Central memory CD8-positive, alpha-beta T cell (primary cell): ENCODE measurements around the gene MPV17L2.
A peak's percentile ranks its signal among the peaks of the same experiment; 100 is the strongest.

Experiments used
- ATAC-seq: fragments of 150-1000 bp; cut with Tn5 transposase; replicated peaks from 2 replicates; pipeline ENCODE4 v1.10.0; 2022; ENCODE audit warnings: mild to moderate bottlenecking, moderate FRiP score, moderate number of reproducible peaks; ENCODE audit not compliant: poor library complexity, severe bottlenecking; ENCODE audit errors: extremely low read depth
- DNase-seq, 2 donors: peaks; one replicate each; pipeline ENCODE4 v3.0.0; 2021; ENCODE audit warnings: low spot score in 2 of 2
- H3K27ac Mint-ChIP-seq: one replicate; pipeline ENCODE4 v1.8.0; 2022; ENCODE audit warnings: low read depth, mild to moderate bottlenecking, moderate library complexity, mixed read lengths
- H3K27me3 Mint-ChIP-seq: one replicate; pipeline ENCODE4 v1.8.0; 2022; ENCODE audit warnings: mixed read lengths
- H3K36me3 Mint-ChIP-seq: one replicate; pipeline ENCODE4 v1.8.0; 2022; ENCODE audit warnings: mild to moderate bottlenecking, moderate library complexity, mixed read lengths; ENCODE audit not compliant: insufficient read depth
- H3K4me1 Mint-ChIP-seq: one replicate; pipeline ENCODE4 v1.8.0; 2022; ENCODE audit warnings: mixed read lengths
- H3K4me3 Mint-ChIP-seq: one replicate; pipeline ENCODE4 v1.8.0; 2022; ENCODE audit warnings: mild to moderate bottlenecking, moderate library complexity, mixed read lengths
- H3K9me3 Mint-ChIP-seq: one replicate; pipeline ENCODE4 v1.8.0; 2022; ENCODE audit warnings: mixed read lengths

Gene MPV17L2

GRCh38 chr19:18176367-18177310, 16.4 kb upstream of the MPV17L2 start:
- ATAC-seq: no peak
- Mint-ChIP-seq H3K36me3 (peaks cover 8% of the 10 kb centered on the region), H3K9me3 (no peaks in the 10 kb centered on the region), H3K4me1 (peaks cover 18% of the 10 kb centered on the region), H3K4me3 (no peak overlapping the region), H3K27me3 (no peaks in the 10 kb centered on the region), H3K27ac (no peak overlapping the region)
- DNase-seq: no peak

- Mint-ChIP-seq H3K27ac (no peak overlapping the region), H3K9me3 (no peaks in the 10 kb centered on the region), H3K36me3 (peaks cover 6% of the 10 kb centered on the region), H3K4me1 (no peaks in the 10 kb centered on the region), H3K4me3 (no peak overlapping the region), H3K27me3 (no peaks in the 10 kb centered on the region)
- DNase-seq: no peak
- no peak for ATAC-seq
These were observed 13.1 kb upstream of the MPV17L2 start for GRCh38 chr19:18179957-18180356.

GRCh38 chr19:18183529-18183928, 9.5 kb upstream of the MPV17L2 start:
- no peak overlapping the region for H3K27ac Mint-ChIP-seq
- no peak for ATAC-seq
- H3K4me3 Mint-ChIP-seq: no peak overlapping the region

GRCh38 chr19:18185538-18185937, 7.5 kb upstream of the MPV17L2 start:
- H3K36me3 Mint-ChIP-seq: no peaks in the 10 kb centered on the region
- no peak overlapping the region for H3K4me3 Mint-ChIP-seq
- ATAC-seq: no peak
- no peaks in the 10 kb centered on the region for H3K4me1 Mint-ChIP-seq
- peaks cover 9% of the 10 kb centered on the region for H3K27me3 Mint-ChIP-seq
- H3K27ac Mint-ChIP-seq: no peak overlapping the region
- no peaks in the 10 kb centered on the region for H3K9me3 Mint-ChIP-seq
- DNase-seq: no peak

More at GRCh38 chr19:18183529-18183928, 9.5 kb upstream of the MPV17L2 start:
- H3K27me3 Mint-ChIP-seq: peaks cover 9% of the 10 kb centered on the region
- DNase-seq: no peak
- no peaks in the 10 kb centered on the region for H3K9me3 Mint-ChIP-seq
- no peaks in the 10 kb centered on the region for H3K36me3 Mint-ChIP-seq
- H3K4me1 Mint-ChIP-seq: no peaks in the 10 kb centered on the region

GRCh38 chr19:18190278-18190677, 2.7 kb upstream of the MPV17L2 start:
- H3K4me1 Mint-ChIP-seq: peaks cover 22% of the 10 kb centered on the region
- no peak overlapping the region for H3K27ac Mint-ChIP-seq
- no peaks in the 10 kb centered on the region for H3K9me3 Mint-ChIP-seq
- ATAC-seq: no peak
- no peak for DNase-seq
- peaks cover 13% of the 10 kb centered on the region for H3K36me3 Mint-ChIP-seq
- peaks cover 7% of the 10 kb centered on the region for H3K27me3 Mint-ChIP-seq
- H3K4me3 Mint-ChIP-seq: no peak overlapping the region

GRCh38 chr19:18191640-18192062, 1.4 kb upstream of the MPV17L2 start:
- Mint-ChIP-seq H3K4me3 (peak overlapping the region; percentile 80), H3K4me1 (peaks cover 22% of the 10 kb centered on the region), H3K36me3 (peaks cover 17% of the 10 kb centered on the region), H3K9me3 (no peaks in the 10 kb centered on the region), H3K27ac (peak overlapping the region; percentile 91), H3K27me3 (no peaks in the 10 kb centered on the region)
- ATAC-seq (no peak), DNase-seq (no peak)

GRCh38 chr19:18193388-18194180, 566 bp downstream of the MPV17L2 start:
- peak overlapping the region; percentile 91 for H3K27ac Mint-ChIP-seq
- no peak for ATAC-seq
- H3K36me3 Mint-ChIP-seq: peaks cover 17% of the 10 kb centered on the region
- H3K27me3 Mint-ChIP-seq: no peaks in the 10 kb centered on the region
- no peak for DNase-seq
- peaks cover 22% of the 10 kb centered on the region for H3K4me1 Mint-ChIP-seq
- H3K9me3 Mint-ChIP-seq: no peaks in the 10 kb centered on the region
- peak overlapping the region; percentile 80 for H3K4me3 Mint-ChIP-seq

- H3K9me3 Mint-ChIP-seq: no peaks in the 10 kb centered on the region
- H3K27ac Mint-ChIP-seq: no peak overlapping the region
- ATAC-seq (no peak), DNase-seq (no peak)
- H3K27me3 Mint-ChIP-seq: no peaks in the 10 kb centered on the region
- peak overlapping the region; percentile 80 for H3K4me3 Mint-ChIP-seq
- H3K4me1 Mint-ChIP-seq: peaks cover 22% of the 10 kb centered on the region
- H3K36me3 Mint-ChIP-seq: peaks cover 18% of the 10 kb centered on the region
These were observed 1.1 kb downstream of the MPV17L2 start for GRCh38 chr19:18194181-18194530.

- Mint-ChIP-seq H3K27ac (no peak overlapping the region), H3K4me3 (peak overlapping the region; percentile 80), H3K27me3 (no peaks in the 10 kb centered on the region), H3K9me3 (no peaks in the 10 kb centered on the region), H3K36me3 (peaks cover 18% of the 10 kb centered on the region), H3K4me1 (peaks cover 22% of the 10 kb centered on the region)
- DNase-seq: no peak
- ATAC-seq: no peak
These were observed 1.7 kb downstream of the MPV17L2 start for GRCh38 chr19:18194554-18195238.

- no peak for ATAC-seq
- peaks cover 20% of the 10 kb centered on the region for H3K36me3 Mint-ChIP-seq
- no peak for DNase-seq
- H3K4me3 Mint-ChIP-seq: no peak overlapping the region
- no peaks in the 10 kb centered on the region for H3K9me3 Mint-ChIP-seq
- H3K27me3 Mint-ChIP-seq: no peaks in the 10 kb centered on the region
- H3K4me1 Mint-ChIP-seq: peaks cover 22% of the 10 kb centered on the region
- H3K27ac Mint-ChIP-seq: no peak overlapping the region
These were observed 3.5 kb downstream of the MPV17L2 start for GRCh38 chr19:18196511-18196845.

- H3K9me3 Mint-ChIP-seq: no peaks in the 10 kb centered on the region
- peaks cover 20% of the 10 kb centered on the region for H3K4me1 Mint-ChIP-seq
- no peak for ATAC-seq
- H3K27ac Mint-ChIP-seq: no peak overlapping the region
- no peaks in the 10 kb centered on the region for H3K27me3 Mint-ChIP-seq
- H3K36me3 Mint-ChIP-seq: peaks cover 15% of the 10 kb centered on the region
- H3K4me3 Mint-ChIP-seq: no peak overlapping the region
- no peak for DNase-seq
These were observed 4.3 kb downstream of the MPV17L2 start for GRCh38 chr19:18197306-18197705.

GRCh38 chr19:18197941-18198340, 4.9 kb downstream of the MPV17L2 start:
- ATAC-seq (no peak), DNase-seq (no peak)
- H3K4me3 Mint-ChIP-seq: no peak overlapping the region
- H3K36me3 Mint-ChIP-seq: peaks cover 12% of the 10 kb centered on the region
- H3K4me1 Mint-ChIP-seq: peaks cover 24% of the 10 kb centered on the region
- no peaks in the 10 kb centered on the region for H3K9me3 Mint-ChIP-seq
- peak overlapping the region; percentile 18 for H3K27ac Mint-ChIP-seq
- no peaks in the 10 kb centered on the region for H3K27me3 Mint-ChIP-seq
